ENCODE measurements around the gene TECPR2.

The TECPR2 gene

GRCh38 chr14:102472791-102473150 lies 110.0 kb downstream of the TECPR2 start:
- no peak for DNase-seq

GRCh38 chr14:102473559-102473958 lies 110.8 kb downstream of the TECPR2 start:
- DNase-seq: no peak

GRCh38 chr14:102474934-102475333 lies 112.2 kb downstream of the TECPR2 start:
- no peak for DNase-seq

GRCh38 chr14:102479107-102479506 lies 116.4 kb downstream of the TECPR2 start:
- no peak for DNase-seq

- DNase-seq: no peak
Observed at GRCh38 chr14:102479777-102480176, 117.0 kb downstream of the TECPR2 start.

GRCh38 chr14:102481371-102481770 lies 118.6 kb downstream of the TECPR2 start:
- DNase-seq: no peak

- no peak for DNase-seq
Observed at GRCh38 chr14:102481791-102482238, 119.1 kb downstream of the TECPR2 start.

GRCh38 chr14:102484316-102484715 lies 121.6 kb downstream of the TECPR2 start:
- no peak for DNase-seq

GRCh38 chr14:102485693-102486512 lies 123.2 kb downstream of the TECPR2 start:
- DNase-seq: no peak

- no peak for DNase-seq
Observed at GRCh38 chr14:102486513-102487203, 123.9 kb downstream of the TECPR2 start.

- DNase-seq: no peak
Observed at GRCh38 chr14:102487204-102487577, 124.5 kb downstream of the TECPR2 start.

GRCh38 chr14:102490456-102490855 lies 127.7 kb downstream of the TECPR2 start:
- no peak for DNase-seq

- DNase-seq: no peak
Observed at GRCh38 chr14:102491366-102491765, 128.6 kb downstream of the TECPR2 start.

- no peak for DNase-seq
Observed at GRCh38 chr14:102491786-102492530, 129.2 kb downstream of the TECPR2 start.

GRCh38 chr14:102492531-102492910 lies 129.8 kb downstream of the TECPR2 start:
- no peak for DNase-seq

GRCh38 chr14:102493096-102493495 lies 130.4 kb downstream of the TECPR2 start:
- DNase-seq: no peak

GRCh38 chr14:102493585-102493984 lies 130.8 kb downstream of the TECPR2 start:
- no peak for DNase-seq

GRCh38 chr14:102495491-102496330 lies 133.0 kb downstream of the TECPR2 start:
- no peak for DNase-seq

- DNase-seq: no peak
Observed at GRCh38 chr14:102496331-102496691, 133.6 kb downstream of the TECPR2 start.

- DNase-seq: no peak
Observed at GRCh38 chr14:102496958-102497744, 134.4 kb downstream of the TECPR2 start.

GRCh38 chr14:102497998-102498677 lies 135.4 kb downstream of the TECPR2 start:
- DNase-seq: no peak

Data from stimulated activated naive CD4-positive, alpha-beta T cell treated with Interleukin-2 at 50 U/mL for 16 hours (primary cell).